Neural progenitor cell (in vitro differentiated cells): ENCODE results near the gene SNX13.

ENCODE experiments used
- CTCF ChIP-seq: fragments of 200-600 bp; sonication (generic); IDR thresholded peaks from 2 replicates; pipeline ENCODE4 v1.5.1; 2017; ENCODE audit warnings: antibody characterized with exemption, mild to moderate bottlenecking
- EZH2 ChIP-seq: fragments of 200-600 bp; sonication (generic); IDR thresholded peaks from 2 replicates; pipeline ENCODE4 v1.6.1; 2017; ENCODE audit warnings: antibody characterized with exemption, mild to moderate bottlenecking, moderate library complexity
- EZH2phosphoT487 ChIP-seq: fragments of 200-600 bp; sonication (generic); IDR thresholded peaks from 2 replicates; pipeline ENCODE4 v1.6.1; 2017; ENCODE audit warnings: antibody characterized with exemption

DNA sequence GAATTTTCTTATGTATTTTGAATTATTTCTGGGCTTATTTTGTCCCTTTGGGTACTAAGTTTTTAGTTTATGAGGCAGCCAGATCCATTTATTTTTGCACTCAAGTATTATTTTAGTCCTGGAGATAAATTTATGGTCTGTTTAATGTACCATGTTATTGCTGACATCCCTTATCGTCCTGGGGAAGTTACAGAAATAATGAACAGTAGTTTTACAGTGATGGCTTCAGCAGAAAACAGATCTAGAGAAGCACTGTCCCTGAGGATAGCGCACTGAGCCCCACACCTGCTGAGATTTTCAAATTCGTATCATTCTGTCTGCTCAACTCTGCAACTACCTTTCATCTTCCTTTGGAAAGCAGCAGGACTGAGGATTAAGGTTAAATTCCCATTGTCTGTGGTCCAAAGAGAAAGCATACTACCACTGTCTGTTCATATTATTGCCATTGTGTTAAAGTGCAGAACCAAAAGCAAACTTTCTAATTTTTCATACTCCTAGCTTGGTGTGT is 168.3 kb downstream of the SNX13 start:
- TF ChIP-seq CTCF: no peak
- TF ChIP-seq EZH2phosphoT487: no peak
- no peak for TF ChIP-seq EZH2
